ENCODE results near the gene INSL3.

The INSL3 gene

DNA sequence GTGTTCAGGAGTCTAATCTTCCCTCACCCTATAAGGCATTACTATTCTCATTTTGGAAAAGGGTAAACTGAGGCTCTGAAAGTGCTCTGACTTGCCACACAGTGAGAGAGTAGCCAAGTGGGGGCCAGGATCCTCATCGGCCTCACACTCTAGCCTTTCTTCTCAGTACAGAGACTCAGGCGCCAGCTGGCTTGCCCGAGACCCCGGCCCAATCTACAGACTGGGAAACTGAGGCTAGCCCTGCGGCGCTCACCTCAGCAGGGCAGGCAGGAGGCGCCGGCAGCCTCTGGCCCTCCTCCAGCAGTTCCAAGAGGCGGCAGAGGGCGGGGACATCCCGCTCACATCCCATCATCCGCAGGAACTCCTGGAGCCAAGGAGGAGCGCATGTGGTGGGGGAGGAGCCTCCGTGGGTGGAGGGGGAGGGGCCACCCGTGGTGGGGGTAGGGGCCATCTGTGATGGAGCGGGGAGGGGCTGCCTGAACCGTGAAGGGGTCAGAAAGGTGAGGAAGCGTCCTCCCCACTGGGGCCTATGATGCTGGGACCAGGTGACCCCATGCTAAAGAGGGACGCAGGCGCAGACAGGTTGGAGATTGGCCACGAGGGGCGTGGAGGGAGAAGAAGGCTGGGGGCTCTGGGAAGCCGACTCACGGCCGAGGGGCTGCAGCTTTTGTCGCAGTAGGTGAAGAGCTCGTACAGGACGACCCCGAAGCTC, 8.7 kb upstream of the INSL3 start:
- DNase-seq (ENCODE audit: low read depth) = peak; percentile 79
- TF ChIP-seq, protein P1, sequence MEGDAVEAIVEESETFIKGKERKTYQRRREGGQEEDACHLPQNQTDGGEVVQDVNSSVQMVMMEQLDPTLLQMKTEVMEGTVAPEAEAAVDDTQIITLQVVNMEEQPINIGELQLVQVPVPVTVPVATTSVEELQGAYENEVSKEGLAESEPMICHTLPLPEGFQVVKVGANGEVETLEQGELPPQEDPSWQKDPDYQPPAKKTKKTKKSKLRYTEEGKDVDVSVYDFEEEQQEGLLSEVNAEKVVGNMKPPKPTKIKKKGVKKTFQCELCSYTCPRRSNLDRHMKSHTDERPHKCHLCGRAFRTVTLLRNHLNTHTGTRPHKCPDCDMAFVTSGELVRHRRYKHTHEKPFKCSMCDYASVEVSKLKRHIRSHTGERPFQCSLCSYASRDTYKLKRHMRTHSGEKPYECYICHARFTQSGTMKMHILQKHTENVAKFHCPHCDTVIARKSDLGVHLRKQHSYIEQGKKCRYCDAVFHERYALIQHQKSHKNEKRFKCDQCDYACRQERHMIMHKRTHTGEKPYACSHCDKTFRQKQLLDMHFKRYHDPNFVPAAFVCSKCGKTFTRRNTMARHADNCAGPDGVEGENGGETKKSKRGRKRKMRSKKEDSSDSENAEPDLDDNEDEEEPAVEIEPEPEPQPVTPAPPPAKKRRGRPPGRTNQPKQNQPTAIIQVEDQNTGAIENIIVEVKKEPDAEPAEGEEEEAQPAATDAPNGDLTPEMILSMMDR (IDR thresholded peaks at IDR 0.05; ENCODE audit: insufficient read depth, low read depth, low read length, missing control alignments) = no peak
- peak overlapping the region; percentile 59 for H3K4me3 ChIP-seq (ENCODE audit: low read length)

DNA sequence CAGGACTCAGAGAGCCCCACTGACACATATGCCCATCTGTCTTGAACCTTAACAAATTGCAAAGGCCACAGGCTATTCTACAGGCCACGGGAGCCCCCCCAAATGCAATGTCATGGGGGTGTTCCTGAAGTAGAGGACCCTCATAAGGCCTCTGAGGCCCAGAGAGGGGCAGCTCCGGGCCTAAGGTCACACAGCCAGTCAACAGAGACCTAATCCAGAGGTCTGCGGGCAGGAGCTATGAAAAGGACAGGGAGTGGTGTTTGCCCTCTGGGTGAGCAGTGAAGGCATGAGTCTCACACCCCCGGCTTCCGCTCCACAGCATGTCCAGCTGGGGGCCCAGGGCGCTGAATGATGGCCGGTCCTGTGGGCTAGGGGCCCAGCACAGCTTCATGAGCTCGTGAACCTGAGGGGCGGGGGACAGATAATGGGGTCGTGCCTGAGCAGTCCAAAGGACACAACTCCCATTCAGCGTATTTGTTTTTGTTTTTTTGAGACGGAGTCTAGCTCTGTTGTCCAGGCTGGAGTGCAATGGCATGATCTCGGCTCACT, 5.3 kb upstream of the INSL3 start:
- TF ChIP-seq, protein P1 (IDR thresholded peaks at IDR 0.05; ENCODE audit: insufficient read depth, low read depth, low read length, missing control alignments) = no peak
- no peak for DNase-seq (ENCODE audit: low read depth)
- no peak overlapping the region for H3K4me3 ChIP-seq (ENCODE audit: low read length)

DNA sequence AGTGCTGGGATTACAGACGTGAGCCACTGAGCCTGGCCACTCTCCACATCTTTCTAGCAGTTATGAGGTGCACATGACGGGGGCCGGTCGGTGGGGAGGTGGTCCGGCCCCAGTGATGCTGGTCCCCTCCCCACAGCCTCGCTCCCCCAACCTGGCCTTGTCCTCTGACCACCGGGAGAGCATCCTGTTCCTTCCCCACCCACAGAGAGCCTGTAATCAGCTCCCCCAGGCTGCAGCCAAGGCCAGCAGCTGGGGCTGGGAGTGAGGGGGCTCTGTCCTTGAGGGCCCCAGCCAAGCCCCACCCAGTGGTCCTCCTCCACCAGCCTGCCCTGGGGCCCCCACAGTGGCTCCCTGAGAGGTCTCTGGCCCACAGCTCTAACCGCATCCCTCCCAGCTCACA, 3.0 kb upstream of the INSL3 start:
- TF ChIP-seq, protein P1 (IDR thresholded peaks at IDR 0.05; ENCODE audit: insufficient read depth, low read depth, low read length, missing control alignments) = no peak
- no peak overlapping the region for H3K4me3 ChIP-seq (ENCODE audit: low read length)
- no peak for DNase-seq (ENCODE audit: low read depth)

DNA sequence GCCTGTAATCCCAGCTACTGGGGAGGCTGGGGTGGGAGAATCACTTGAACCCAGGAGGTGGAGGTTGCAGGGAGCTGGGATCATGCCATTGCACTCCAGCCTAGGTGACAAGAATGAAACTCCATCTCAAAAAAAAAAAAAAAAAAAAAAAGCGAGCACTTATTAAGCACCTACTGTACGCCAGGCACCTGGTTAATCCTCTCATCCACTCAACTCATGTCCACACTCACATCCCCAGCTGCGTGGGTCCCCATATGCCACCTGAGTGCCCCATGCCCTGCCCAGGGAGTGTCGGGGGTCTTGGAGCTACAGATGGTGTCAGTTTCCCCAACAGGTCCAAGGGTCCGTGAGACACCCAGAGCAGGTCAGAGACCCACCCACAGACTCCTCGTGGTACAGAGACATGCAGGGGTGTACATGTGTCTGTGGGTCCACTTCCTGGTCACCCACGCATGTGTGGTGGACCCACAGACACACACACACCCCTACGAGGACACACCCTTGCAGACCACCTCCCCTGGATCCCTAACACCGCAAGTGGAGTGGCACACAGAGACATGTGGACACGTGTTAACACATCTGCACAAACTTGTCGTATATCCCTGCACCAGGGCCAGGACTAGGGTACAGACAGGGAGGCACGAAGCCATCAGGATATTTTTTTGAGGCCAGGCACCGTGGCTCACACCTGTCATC, 3.5 kb downstream of the INSL3 start:
- H3K4me3 ChIP-seq (ENCODE audit: low read length) = no peak overlapping the region
- no peak for DNase-seq (ENCODE audit: low read depth)
- TF ChIP-seq, protein P1 (IDR thresholded peaks at IDR 0.05; ENCODE audit: insufficient read depth, low read depth, low read length, missing control alignments) = no peak

DNA sequence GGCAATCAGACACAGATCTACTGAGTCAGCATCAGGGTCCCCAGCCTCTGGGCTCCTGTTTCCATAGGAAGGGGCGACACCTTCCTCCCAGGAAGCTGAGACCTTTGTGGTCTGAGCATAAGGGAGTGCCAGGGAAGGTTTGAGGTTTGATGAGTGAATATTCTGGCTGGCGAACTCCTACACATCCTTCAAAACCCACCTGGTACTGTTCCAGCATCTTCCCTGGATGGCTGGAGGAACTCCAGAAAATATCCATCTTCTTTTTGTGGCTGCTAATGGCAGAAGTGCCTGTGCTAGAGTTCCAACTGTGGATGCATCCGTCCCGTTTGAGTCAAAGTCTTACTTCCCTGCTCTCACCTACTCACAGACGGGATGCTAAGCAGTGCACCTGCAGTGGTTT, 9.2 kb downstream of the INSL3 start:
- no peak overlapping the region for H3K4me3 ChIP-seq (ENCODE audit: low read length)
- no peak for DNase-seq (ENCODE audit: low read depth)
- TF ChIP-seq, protein P1 (IDR thresholded peaks at IDR 0.05; ENCODE audit: insufficient read depth, low read depth, low read length, missing control alignments) = no peak

DNA sequence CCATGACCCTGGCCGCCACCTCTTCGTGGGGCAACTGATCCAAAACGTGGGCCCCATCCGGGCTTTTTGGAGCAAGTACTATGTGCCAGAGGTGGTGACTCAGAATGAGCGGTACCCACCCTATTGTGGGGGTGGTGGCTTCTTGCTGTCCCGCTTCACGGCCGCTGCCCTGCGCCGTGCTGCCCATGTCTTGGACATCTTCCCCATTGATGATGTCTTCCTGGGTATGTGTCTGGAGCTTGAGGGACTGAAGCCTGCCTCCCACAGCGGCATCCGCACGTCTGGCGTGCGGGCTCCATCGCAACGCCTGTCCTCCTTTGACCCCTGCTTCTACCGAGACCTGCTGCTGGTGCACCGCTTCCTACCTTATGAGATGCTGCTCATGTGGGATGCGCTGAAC, 9.6 kb downstream of the INSL3 start:
- DNase-seq (ENCODE audit: low read depth) = no peak
- H3K4me3 ChIP-seq (ENCODE audit: low read length) = no peak overlapping the region
- TF ChIP-seq, protein P1 (IDR thresholded peaks at IDR 0.05; ENCODE audit: insufficient read depth, low read depth, low read length, missing control alignments) = no peak

Data from epithelial cell of esophagus (primary cell).